ENCODE data around the gene ST6GAL1. TPM values are rescaled to one million over a fixed set of nuclear protein-coding genes. Genes with fewer than 3 reads are reported as not detected.

Gene ST6GAL1
- total RNA-seq, 2 experiments from 2014 or later, result 84.6 to 99.2 TPM

- Mint-ChIP-seq H3K36me3 (ENCODE audit: low read depth) (peaks cover 31% of the 10 kb centered on the region), H3K9me3 (peaks cover 8% of the 10 kb centered on the region), H3K27me3 (no peaks in the 10 kb centered on the region), H3K27ac (no peak overlapping the region), H3K4me1 (ENCODE audit: low read depth) (peaks cover 63% of the 10 kb centered on the region), H3K4me3 (no peak overlapping the region)
- intact Hi-C loops (cut with micrococcal nuclease), result no loop called here
- no peak for DNase-seq
- TF ChIP-seq, protein P1, sequence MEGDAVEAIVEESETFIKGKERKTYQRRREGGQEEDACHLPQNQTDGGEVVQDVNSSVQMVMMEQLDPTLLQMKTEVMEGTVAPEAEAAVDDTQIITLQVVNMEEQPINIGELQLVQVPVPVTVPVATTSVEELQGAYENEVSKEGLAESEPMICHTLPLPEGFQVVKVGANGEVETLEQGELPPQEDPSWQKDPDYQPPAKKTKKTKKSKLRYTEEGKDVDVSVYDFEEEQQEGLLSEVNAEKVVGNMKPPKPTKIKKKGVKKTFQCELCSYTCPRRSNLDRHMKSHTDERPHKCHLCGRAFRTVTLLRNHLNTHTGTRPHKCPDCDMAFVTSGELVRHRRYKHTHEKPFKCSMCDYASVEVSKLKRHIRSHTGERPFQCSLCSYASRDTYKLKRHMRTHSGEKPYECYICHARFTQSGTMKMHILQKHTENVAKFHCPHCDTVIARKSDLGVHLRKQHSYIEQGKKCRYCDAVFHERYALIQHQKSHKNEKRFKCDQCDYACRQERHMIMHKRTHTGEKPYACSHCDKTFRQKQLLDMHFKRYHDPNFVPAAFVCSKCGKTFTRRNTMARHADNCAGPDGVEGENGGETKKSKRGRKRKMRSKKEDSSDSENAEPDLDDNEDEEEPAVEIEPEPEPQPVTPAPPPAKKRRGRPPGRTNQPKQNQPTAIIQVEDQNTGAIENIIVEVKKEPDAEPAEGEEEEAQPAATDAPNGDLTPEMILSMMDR (IDR thresholded peaks at IDR 0.05), result no peak
- ATAC-seq, result no peak
- ChIA-PET CTCF (interaction anchor here (1.2 kb wide), 1 partner anchor 209 kb away, joined by 3 read pairs; no protein-coding TSS in a partner anchor), POLR2A (no interaction called here)
Measured at GRCh38 chr3:186955898-186956696, 25.8 kb downstream of the ST6GAL1 start.

DNA sequence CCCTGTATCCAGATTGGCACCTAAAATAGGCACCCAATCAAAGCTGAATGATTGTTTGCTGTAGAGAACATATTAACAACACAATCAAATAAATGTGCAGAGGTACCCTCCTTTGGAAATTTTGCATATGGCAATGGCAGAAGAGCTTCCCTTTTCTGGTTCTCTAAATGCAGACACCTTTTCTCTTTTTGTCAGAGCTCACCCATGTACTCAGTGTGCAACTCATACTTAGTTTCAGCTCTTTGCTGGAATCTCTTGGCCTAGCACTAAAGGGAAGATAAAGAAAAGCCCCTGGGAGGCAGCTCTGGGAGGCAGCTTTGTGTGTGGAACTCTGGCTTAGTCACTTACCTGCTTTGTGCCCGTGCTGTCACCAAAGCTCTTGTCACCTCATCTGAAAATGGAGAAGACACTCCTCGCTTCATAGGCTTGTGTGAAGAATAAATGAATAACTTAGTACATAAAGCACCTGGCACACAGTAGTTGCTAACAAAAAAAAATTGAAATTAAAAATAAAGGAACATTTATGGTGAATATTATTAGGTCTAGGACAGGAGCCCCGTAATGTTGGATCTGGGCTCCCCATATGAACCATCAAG is 28.8 kb downstream of the ST6GAL1 start:
- Mint-ChIP-seq H3K4me3 (no peak overlapping the region), H3K27me3 (no peaks in the 10 kb centered on the region), H3K36me3 (ENCODE audit: low read depth) (peaks cover 14% of the 10 kb centered on the region), H3K9me3 (no peaks in the 10 kb centered on the region), H3K4me1 (ENCODE audit: low read depth) (peaks cover 51% of the 10 kb centered on the region), H3K27ac (peak overlapping the region; percentile 8)
- TF ChIP-seq, protein P1 (IDR thresholded peaks at IDR 0.05), result no peak
- intact Hi-C loops (cut with micrococcal nuclease), result no loop called here
- POLR2A ChIA-PET, result no interaction called here
- CTCF ChIA-PET, result interaction anchor here (1.2 to 2.5 kb wide), 5 partner anchors 28 to 154 kb away, joined by 4 to 8 read pairs (median 6); no protein-coding TSS in a partner anchor
- no peak for ATAC-seq
- DNase-seq, result no peak

- POLR2A ChIA-PET, result no interaction called here
- TF ChIP-seq, protein P1 (IDR thresholded peaks at IDR 0.05), result no peak
Measured at GRCh38 chr3:186960347-186960746, 30.0 kb downstream of the ST6GAL1 start.

GRCh38 chr3:186962445-186962844 is 32.1 kb downstream of the ST6GAL1 start:
- ChIA-PET CTCF (no interaction called here), POLR2A (interaction anchor here (0.9 kb wide), 1 partner anchor 136 kb away, joined by 4 read pairs; no protein-coding TSS in a partner anchor)
- H3K4me1 Mint-ChIP-seq (ENCODE audit: low read depth), result peaks cover 45% of the 10 kb centered on the region
- peak overlapping the region; percentile 13 for H3K27ac Mint-ChIP-seq
- TF ChIP-seq, protein P1 (IDR thresholded peaks at IDR 0.05), result no peak
- intact Hi-C loops (cut with micrococcal nuclease), result no loop called here
- no peaks in the 10 kb centered on the region for H3K27me3 Mint-ChIP-seq
- ATAC-seq (no peak), DNase-seq (no peak)
- no peaks in the 10 kb centered on the region for H3K9me3 Mint-ChIP-seq
- no peak overlapping the region for H3K4me3 Mint-ChIP-seq
- peaks cover 25% of the 10 kb centered on the region for H3K36me3 Mint-ChIP-seq (ENCODE audit: low read depth)

More at GRCh38 chr3:186960347-186960746, 30.0 kb downstream of the ST6GAL1 start:
- H3K4me3 Mint-ChIP-seq, result no peak overlapping the region
- peaks cover 49% of the 10 kb centered on the region for H3K4me1 Mint-ChIP-seq (ENCODE audit: low read depth)
- intact Hi-C loops (cut with micrococcal nuclease), result no loop called here
- no peak for ATAC-seq
- H3K9me3 Mint-ChIP-seq, result no peaks in the 10 kb centered on the region
- H3K27ac Mint-ChIP-seq, result peak overlapping the region; percentile 7
- DNase-seq, result no peak
- H3K36me3 Mint-ChIP-seq (ENCODE audit: low read depth), result peaks cover 17% of the 10 kb centered on the region
- H3K27me3 Mint-ChIP-seq, result no peaks in the 10 kb centered on the region
- CTCF ChIA-PET, result interaction anchor here (1.1 to 1.9 kb wide), 3 partner anchors 111 to 343 kb away, joined by 3 to 6 read pairs (median 6); no protein-coding TSS in a partner anchor

DNA sequence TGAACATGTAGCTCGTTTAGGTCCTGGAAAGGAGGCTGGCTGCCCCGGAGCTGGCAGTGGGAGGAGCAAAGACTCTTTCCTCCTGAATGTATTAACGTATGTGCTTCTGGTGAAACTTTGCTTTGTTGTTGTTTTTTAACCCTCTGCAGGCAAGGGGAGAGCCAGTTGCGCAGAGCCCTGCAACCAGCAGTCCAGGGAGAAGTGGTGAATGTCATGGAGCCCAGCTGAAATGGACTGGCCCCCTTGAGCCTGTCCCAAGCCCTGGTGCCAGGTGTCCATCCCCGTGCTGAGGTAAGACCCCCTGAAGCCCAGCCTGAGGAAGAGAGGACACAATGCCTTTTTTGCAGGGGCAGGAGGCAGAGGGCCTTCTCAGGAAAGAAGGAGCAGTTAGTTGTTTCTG is 33.3 kb downstream of the ST6GAL1 start:
- H3K4me1 Mint-ChIP-seq (ENCODE audit: low read depth), result peaks cover 50% of the 10 kb centered on the region

More for the DNA sequence above, 33.3 kb downstream of the ST6GAL1 start:
- no peak overlapping the region for H3K4me3 Mint-ChIP-seq
- intact Hi-C loops (cut with micrococcal nuclease), result no loop called here
- H3K9me3 Mint-ChIP-seq, result no peaks in the 10 kb centered on the region
- no peak overlapping the region for H3K27ac Mint-ChIP-seq
- ChIA-PET POLR2A (interaction anchor here (1.7 kb wide), 1 partner anchor 32 kb away, joined by 5 read pairs; no protein-coding TSS in a partner anchor), CTCF (interaction anchor here (0.6 kb wide), 1 partner anchor 82 kb away, joined by 3 read pairs; no protein-coding TSS in a partner anchor)
- TF ChIP-seq, protein P1 (IDR thresholded peaks at IDR 0.05), result no peak
- no peaks in the 10 kb centered on the region for H3K27me3 Mint-ChIP-seq
- H3K36me3 Mint-ChIP-seq (ENCODE audit: low read depth), result peaks cover 35% of the 10 kb centered on the region
- ATAC-seq (no peak), DNase-seq (no peak)

All from activated CD8-positive, alpha-beta T cell treated with anti-CD3 and anti-CD28 coated beads for 36 hours (primary cell).